Left renal pelvis (tissue), 4 donors: Measurements from ENCODE around the gene SDF4. TPM values are rescaled to one million over a fixed set of nuclear protein-coding genes. Genes with fewer than 3 reads are reported as not detected.

Source experiments
- DNase-seq, 4 donors: peaks; one replicate each; pipeline ENCODE4 v3.0.0-alpha.2; 2013; ENCODE audit warnings: low read depth in 4 of 4, low spot score in 3 of 4
- polyA plus RNA-seq, 4 donors: library from polyadenylated mRNA; unstranded; fragments of 120-200 nt; gene quantifications; one replicate each; pipeline ENCODE4 v1.2.1, GENCODE V29; 2013; ENCODE audit not compliant: insufficient read length in 4 of 4

SDF4 gene
- polyA plus RNA-seq, 4 donors: 120 to 139 (median 128) TPM

GRCh38 chr1:1242461-1243265 lies 10.9 kb upstream of the SDF4 start:
- no peak for DNase-seq

- no peak for DNase-seq
Measured at GRCh38 chr1:1241588-1242219, 9.9 kb upstream of the SDF4 start.

DNA sequence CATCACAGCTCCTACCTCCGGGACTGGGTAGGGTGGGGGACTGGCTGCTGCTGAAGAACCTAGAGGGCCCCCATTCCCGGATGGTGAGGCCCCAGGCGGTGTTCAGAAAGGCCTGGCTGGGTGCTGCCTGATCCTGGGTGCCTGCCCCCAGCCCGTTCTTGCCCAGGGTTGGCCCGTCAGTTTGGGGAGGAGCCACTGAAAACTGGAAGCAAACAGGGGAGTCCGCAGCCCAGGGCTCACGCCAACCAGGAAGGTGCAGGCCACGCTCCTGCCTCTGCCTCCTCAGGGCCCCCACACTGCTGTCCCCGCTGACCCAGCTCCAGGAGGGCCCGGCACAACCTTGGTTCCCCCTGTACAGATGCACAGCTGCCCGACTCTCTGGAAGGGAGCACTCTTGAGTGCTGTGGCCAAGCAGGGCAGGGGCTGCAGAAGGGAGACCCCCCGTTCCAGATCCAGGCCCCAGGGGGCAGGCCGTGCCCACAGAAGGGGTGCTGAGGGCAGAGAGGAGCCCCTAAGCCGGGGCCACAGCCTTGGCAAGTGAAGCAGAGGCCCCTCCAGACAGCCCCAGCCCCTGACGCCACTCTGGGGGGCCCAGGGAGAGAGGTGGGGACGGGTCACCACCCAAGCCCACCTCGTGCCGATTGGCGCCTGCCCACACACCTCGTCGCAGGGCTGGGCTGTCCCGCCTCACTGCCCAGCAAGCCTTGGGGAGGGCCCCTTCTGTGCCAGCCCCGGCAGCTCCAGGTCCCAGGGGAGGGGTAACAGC lies 9.2 kb upstream of the SDF4 start:
- DNase-seq: no peak

- no peak for DNase-seq
Measured at GRCh38 chr1:1240348-1240732, 8.5 kb upstream of the SDF4 start.

GRCh38 chr1:1239614-1240347 lies 8.0 kb upstream of the SDF4 start:
- DNase-seq: no peak

DNA sequence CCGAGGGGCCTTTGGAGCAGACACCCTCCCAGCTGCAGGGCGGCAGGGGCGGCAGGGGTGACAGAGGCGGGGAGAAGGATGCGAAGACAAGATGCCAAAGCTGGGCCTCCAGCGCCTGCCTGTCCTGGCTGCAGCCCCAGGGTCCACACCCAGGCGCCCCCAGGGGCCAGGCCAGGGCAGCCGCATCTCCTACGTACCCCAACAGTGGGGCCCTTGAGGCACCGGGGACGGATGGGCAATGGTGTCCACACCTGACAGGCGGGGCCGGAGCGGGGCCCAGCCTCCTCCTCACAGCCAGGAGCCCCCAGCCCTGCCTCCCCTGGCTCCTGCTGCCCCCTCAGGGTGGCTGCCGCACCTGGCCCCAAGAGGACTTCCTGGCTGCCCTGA lies 7.4 kb upstream of the SDF4 start:
- no peak for DNase-seq

DNA sequence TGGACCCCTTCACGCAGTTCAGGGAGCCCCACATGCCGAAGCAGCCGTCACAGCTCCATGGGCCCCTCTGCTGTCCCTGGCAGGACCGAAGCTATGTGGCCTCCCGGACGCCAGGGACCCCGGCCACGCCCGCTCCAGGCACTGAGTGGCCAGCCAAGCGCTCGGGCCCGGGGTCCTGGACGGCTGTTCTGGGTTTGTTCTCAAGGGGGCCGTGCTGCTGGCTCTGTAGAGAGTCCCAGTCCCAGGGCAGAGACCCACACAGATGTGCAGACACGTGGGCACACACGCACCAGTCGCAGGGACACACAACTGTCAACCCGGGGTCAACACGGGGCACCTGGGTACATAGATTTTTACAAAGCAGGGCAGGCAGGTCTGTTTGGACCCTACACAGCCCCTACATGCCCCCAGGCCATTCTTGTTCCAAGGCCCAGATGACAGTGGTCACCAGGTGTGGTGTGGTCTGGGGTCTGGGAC lies 6.9 kb upstream of the SDF4 start:
- no peak for DNase-seq

GRCh38 chr1:1237874-1238701 lies 6.3 kb upstream of the SDF4 start:
- no peak for DNase-seq

- no peak for DNase-seq
Measured at GRCh38 chr1:1236945-1237873, 5.4 kb upstream of the SDF4 start.

DNA sequence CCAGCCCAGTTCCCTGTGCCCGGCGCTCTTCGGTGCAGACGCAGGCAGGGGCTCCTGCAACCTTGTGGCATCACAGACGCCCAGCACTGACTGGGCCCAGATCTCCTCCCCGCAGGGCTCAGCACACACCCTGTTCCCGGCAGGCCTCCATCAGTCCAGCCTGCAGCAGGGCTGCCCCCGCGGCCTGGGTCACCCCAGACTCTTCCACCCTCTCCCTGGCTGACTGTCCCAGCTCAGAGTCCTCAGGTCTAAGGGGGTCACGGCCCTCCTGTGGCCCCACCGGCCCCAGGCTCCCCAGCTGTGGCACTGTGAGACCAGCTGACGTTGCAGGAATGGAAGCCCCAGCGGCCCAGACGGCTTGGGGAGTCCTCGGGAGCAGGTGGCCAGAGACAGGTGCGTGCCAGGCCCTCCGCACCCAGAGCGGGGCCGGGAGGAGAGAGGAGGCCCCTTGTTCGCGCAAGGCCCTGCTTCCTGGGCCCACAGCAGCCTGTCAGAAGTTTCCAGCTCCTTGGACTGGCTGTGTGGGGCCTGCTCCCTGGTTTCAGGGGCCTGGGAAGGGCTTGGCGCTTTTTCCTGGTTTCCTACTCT lies 4.5 kb upstream of the SDF4 start:
- no peak for DNase-seq

- no peak for DNase-seq
Measured at GRCh38 chr1:1235016-1235744, 3.4 kb upstream of the SDF4 start.

- no peak for DNase-seq
Measured at GRCh38 chr1:1234180-1234808, 2.5 kb upstream of the SDF4 start.

DNA sequence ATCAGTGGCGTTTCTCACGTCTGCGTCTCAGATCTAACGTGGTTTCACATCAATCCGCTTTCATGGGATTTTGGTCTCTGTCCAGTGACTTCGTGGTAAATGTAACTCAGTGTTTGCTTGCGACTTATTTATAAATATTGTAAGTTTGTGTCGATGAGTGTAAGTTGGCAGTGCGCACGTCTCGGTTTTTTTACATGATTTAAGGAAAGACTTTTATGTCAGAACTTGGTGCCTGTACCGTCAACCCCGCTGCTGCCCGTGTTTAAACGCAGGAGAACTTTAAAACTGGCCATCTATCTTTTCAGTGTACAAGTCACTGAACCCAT lies 1.7 kb upstream of the SDF4 start:
- DNase-seq: no peak

- DNase-seq: no peak
Measured at GRCh38 chr1:1232796-1233566, 1.2 kb upstream of the SDF4 start.

DNA sequence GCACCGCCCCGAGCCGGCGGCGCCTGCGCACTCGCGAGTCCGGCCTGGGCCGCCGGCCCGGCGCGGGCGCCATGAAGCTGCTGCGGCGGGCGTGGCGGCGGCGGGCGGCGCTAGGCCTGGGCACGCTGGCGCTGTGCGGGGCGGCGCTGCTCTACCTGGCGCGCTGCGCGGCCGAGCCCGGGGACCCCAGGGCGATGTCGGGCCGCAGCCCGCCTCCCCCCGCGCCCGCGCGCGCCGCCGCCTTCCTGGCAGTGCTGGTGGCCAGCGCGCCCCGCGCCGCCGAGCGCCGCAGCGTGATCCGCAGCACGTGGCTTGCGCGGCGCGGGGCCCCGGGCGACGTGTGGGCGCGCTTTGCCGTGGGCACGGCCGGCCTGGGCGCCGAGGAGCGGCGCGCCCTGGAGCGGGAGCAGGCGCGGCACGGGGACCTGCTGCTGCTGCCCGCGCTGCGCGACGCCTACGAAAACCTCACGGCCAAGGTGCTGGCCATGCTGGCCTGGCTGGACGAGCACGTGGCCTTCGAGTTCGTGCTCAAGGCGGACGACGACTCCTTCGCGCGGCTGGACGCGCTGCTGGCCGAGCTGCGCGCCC lies 501 bp upstream of the SDF4 start, which contains the start of gene B3GALT6:
Gene B3GALT6, plus strand, starts transcription at position 30 of the 588 bp plus-strand sequence. Its CDS starts 42 bp downstream, at position 72.
- DNase-seq: no peak
